PC-3 (cell line): ENCODE results near the gene RASA4.
"Not testable (repeated sequence)": the region's sequence is repeated elsewhere in the genome, so short reads cannot be mapped to it uniquely, and the experiment has no call there.

Experiments
- CTCF ChIP-seq: fragments of 300-600 bp; sonication (generic); conservative IDR thresholded peaks from 2 replicates; pipeline ENCODE4 v1.5.1; 2017; ENCODE audit warnings: antibody characterized with exemption, low read depth, mild to moderate bottlenecking, low read length
- EZH2 ChIP-seq: fragments of 300-600 bp; sonication (generic); IDR thresholded peaks from one replicate; pipeline ENCODE4 v1.6.1; 2017; ENCODE audit warnings: antibody characterized with exemption, mild to moderate bottlenecking, low read length; ENCODE audit not compliant: unreplicated experiment

- not testable (repeated sequence) for TF ChIP-seq CTCF, EZH2
These were observed 70.2 kb downstream of the RASA4 start for GRCh38 chr7:102546353-102546752.
